Posterior vena cava (tissue), 2 donors: ENCODE measurements around the gene DNAI1. TPM values are rescaled to one million over a fixed set of nuclear protein-coding genes. Genes with fewer than 3 reads are reported as not detected.
"Not testable (repeated sequence)": the region's sequence is repeated elsewhere in the genome, so short reads cannot be mapped to it uniquely, and the experiment has no call there.

ENCODE experiments used
- DNase-seq: peaks from one replicate; pipeline ENCODE4 v3.0.0-alpha.2; 2020; ENCODE audit warnings: low spot score
- intact Hi-C, 2 donors: fragments of 100-400 bp; cut with DNase I; formaldehyde crosslinking; loops; one replicate each; pipeline versions ENCODE4 v1.14.1 to v1.14.2; 2022 to 2023
- long read RNA-seq, 2 donors: library from polyadenylated mRNA; unstranded; transcript quantifications; one replicate each; pipeline ENCODE4 v2.0.0, GENCODE V29; 2020 to 2021
- total RNA-seq, 2 donors: library from RNA; stranded (reverse); fragmentation: NEBNext Ultra II Directional; extraction: Animal tissue kit (Norgen Biotek cat#: 25700); gene quantifications; one replicate each; pipeline ENCODE4 v1.2.1, GENCODE V29; 2021
- donor health status: DM: yes; HTN: yes; CAD: no.
- donor health status: DM: yes; HTN: yes; CAD: no.

DNAI1 gene
- total RNA-seq = not detected
- long read RNA-seq, donor 1 = 0 reads
- long read RNA-seq, donor 2 = 0 reads

DNA sequence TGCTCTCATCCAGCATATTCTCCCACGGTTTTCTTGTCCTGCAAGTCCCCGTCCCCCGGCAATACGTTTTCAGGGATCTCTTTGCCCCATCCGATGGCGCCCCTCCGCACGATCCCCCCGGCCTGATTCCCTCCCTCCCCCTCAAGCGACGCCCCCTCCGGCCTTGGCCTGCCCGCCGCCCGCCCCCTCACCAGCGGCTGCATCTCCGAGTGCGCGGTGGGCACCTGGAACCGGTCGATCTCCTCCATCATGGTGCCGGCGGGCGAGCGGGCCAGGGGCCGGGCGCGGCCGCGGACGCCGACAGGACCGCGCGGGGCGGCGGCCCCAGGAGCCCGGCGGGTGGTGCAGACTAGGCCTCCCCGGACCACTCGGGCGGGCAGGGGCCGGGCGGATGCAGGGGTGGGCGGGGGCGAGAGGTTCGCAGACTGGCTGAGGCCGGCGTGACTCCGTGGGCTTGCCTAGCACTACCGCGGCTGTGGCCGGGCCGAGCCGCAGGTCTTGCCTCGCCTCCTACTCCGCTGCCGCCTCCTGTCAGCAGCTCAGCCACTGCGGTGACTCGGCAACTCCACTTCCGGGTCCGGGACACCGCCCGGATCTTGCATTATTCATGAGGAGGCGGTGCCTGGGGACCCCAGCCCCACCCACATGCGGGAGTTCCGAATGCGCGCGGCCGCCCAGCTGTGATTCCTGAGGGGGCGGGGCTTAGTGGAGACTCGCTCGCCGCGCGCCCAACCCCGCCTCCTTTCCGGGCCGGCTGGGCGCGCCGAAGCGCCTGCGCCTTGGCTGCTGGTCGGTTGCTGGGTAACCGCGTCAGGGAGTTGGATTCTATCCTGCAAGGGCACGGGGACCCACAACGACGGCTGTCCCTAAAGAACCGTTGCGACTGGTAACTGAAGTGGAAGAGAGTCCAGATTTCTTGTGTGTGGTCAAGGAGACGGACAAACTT, at the start of gene DNAI1, which contains the start of gene FAM219A:
Gene DNAI1, plus strand, starts transcription at position 793 of the 946 bp plus-strand sequence. CDS start 201 bp downstream, outside the sequence.
Gene FAM219A, minus strand, starts transcription at position 558 of the 946 bp plus-strand sequence. Its CDS starts 307 bp downstream, at position 251.
- intact Hi-C loops = loop anchor here in 1 of 2 donors (5.0 kb wide), 1 partner anchor 594 kb away; no protein-coding TSS in a partner anchor
- DNase-seq = peak; percentile 100

DNA sequence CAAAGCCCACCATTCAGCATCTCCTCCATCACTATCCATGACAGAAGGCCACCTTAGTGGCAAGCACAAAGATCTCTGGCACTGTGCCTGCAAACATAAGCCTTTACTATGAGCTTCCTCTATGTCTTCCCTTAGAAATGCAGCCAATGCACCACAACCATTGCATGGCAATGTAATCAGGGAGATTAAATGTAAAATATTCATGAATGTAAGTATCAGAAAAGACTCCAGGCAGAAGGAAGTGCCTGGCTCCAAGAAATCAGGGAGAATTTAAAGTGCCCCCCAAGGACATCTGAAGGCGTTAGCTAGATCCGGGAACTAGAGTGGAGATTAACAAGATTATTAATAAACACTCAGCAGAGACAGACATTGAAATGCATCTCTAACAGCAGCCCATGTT, 49.5 kb upstream of the DNAI1 start:
- intact Hi-C loops = loop anchor here (10.0 kb wide), 4 partner anchors 96 to 186 kb away; partner anchors contain the start of gene CNTFR (in 1 of the 2)
- no peak for DNase-seq

DNA sequence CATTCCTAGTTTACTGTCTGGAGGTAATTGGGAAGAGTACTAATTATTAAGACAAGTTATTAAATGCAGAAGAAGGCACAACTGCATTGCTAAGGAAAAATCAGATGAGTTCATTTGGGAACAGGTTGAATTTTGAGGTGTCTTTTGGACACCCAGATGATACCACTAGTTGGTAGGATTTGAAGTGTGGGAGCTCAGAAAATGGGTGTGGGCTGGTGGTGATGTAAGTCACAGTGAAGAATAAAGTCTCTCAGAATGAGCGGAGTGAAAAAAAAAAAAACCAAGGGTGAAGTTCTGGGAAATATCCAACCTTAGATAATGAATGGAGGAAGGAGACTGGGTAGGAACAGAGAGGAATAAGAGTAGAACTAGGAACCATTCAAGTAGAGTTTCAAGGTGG, 46.3 kb upstream of the DNAI1 start:
- no peak for DNase-seq
- intact Hi-C loops = no loop called here

DNA sequence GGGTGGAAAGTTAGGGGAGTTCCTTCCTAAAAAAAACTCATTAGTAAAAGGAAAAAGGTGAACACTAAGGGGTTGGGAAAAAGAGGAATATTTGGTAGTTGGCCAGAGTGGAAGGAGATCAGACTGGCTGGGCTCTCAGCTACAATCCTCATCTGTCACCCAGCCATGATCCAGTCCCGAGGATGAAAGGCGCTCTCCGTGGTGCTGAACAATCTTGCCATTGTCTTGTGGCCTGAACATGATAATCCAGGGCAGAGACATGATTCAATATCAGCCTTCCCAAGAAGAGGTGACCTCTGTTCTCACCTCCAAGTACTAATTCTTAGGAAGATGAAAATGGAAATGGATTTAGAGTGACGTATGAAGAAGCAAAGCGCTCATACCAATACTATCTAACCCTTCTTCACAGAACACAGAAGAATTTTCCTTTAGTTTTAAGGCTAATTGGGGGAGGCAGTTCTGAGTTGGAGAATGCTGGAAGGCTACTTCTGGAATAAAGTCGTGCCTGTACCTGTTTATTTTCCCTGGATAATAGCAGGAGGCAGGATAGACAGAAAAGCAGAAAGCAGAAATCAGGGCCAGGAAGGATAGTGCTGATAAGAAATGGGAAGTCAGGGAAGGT, 45.3 kb upstream of the DNAI1 start:
- intact Hi-C loops = no loop called here
- DNase-seq = no peak

DNA sequence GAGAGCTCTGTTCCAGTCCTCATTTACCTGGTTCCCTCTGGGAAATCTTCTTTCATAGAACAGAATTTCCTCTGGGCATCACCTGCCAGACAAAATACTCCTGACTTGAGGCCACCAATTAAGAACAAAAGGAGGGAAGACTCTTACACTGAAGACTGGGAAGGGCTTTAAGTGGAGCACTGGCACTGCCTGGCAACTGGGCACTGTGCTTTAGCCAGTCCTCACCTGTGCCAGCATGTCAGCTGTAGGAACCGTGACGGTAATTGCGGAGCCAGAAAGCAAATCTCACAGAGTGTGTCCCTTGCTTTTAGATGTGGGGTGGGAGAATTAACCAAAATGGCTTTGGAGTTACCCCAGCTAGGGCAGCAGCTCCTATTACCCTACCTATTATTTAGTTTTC, 40.9 kb upstream of the DNAI1 start:
- no peak for DNase-seq
- intact Hi-C loops = no loop called here

DNA sequence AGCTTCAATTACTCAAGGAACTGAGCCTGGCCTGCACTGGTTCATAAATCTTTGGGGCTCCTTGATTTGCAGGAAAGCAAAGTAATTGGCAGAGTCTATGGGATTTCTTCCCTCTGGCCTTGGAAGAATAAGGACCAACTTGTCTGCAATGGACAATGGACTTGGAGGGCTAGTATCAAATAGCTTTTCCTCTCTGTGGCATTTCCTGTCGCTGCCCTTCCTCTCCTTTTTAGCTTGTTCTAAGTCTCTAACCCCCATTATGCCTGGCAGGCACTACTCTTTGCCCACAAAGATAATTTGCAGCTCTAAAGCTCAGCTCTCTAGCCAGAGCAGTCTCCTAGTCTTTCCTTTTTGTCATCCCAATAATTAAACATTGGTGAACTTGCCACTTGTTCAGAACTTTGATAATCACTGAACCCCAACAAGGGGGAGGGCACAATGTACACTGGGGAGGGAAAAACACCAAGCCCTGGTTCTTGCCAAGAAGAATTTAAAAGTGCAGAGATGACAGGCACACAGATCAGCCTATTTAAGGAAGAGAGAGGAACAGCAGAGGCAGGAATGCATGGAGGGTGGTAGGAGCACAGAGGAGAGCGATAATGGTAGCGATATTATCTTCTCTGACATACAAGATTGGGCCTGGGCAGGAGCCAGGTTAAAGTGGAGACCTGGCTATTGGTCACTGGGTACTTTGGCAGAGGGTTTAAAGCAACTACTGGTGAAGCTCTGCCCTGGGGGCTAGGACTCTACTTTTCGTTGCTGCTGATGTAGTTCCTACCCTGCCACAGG, 38.7 kb upstream of the DNAI1 start:
- intact Hi-C loops = no loop called here
- no peak for DNase-seq

DNA sequence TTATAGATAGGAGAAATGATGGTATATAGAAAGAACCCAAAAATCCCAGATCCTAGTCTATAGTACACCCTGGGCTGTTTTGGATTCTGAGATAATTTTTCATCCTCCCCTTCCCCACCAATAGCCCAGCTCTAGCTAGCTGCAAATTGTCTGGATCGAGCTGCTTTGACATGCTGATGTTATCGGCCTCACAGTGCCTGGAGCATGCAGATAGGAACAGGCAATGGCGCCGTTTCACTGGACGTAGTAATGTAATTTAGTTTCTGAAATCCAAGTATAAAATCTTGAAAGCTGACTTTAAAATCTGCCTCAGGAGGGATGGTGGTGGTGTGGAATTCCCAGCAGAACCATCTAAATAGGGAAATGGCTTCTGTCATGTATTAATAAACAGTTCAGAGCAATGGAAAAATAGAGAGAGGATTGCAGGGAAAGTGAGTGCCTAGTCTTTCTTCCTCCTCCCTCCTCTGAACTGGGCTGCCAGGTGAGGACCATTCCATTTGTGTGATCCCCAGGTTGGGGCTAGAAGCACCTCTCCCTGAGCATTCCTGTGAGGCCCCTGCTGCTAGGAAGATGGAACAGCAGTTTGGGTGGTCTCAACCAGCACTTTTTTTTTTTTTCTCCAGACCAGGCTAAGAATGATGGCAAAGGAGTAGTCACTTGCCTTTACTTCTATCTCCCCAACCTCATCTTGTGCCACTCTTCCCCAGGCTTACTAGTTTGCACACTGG, 32.1 kb upstream of the DNAI1 start:
- intact Hi-C loops = no loop called here
- no peak for DNase-seq

DNA sequence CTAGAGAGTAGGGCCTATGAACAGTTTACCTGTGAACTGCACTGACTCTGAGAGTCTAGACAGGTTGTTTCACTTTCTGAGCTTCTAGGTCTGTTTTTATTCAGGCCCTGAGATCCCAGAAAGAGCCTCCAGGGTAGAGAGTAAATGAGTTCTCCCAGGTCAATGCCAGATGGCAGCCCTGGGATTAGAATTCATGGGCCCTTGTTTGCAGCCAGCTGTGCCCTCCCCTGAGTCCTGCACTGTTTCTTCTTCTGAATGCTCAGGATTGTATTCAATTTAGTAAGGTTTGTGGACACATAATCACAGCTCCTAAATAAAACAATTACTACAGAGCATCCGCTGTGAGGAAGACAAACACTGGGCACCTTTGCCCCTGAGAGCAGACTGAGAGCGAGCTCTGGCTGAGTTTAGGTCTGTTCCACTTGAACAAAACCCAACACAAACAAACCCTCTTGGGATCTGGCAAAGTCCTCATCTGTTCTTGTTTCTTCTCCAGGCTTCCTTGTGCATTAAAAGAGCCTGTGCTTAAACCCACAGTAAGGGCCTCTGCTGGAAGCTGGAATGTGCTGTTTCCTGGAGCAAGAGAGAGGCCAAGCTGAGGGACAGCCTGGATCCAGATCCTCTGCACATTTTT, 30.2 kb upstream of the DNAI1 start:
- DNase-seq = no peak
- intact Hi-C loops = no loop called here

DNA sequence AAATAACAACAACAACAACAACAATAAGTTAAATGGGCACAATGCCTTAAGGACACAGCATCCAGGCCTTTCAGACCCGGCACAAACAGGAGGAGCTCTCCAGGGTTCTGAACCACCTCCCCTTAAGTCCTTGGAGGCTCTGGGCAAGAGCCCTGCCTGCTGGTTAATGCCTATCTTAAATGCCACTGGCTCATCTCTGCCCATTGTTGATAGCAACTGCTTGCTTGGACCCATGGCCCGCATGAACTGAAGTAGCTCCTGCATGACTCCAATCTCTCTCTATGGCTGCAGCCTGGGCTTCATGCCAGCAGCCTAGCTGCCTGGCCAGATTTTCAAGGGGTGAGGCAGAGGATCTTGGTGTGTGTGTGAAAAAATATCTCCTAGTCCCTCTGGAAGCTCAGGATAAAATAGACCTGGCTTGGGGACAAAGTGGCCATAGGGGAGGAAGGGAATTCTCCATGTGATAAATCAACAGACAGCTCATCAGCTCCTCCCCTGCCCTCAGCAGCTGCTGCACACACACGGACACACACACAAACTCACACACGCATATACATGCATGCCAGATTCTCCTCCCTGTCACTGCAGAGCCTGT, 27.7 kb upstream of the DNAI1 start:
- intact Hi-C loops = loop anchor here (2.0 to 5.0 kb wide), 2 partner anchors 32 to 1676 kb away; no protein-coding TSS in a partner anchor

DNA sequence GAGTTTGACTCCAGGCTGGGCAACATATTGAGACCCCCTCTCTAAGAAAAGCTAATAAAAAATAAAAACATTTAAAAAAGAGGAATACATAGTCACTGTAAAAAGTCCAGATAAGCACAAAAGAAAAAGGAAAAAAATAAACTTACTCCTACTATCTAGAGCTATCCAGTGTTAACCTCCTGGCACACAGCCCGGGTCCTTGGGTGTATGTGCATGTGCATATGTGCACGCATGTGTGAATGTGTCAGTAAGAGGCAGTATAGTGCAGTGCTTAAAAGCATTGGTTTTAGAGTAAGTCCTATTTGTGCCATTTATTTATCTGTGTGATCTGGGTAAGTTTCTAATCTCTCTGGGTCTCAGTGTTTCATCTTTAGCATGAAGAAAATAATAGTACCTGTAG, 26.9 kb upstream of the DNAI1 start:
- DNase-seq = no peak
- intact Hi-C loops = loop anchor here (2.0 to 5.0 kb wide), 2 partner anchors 31 to 1676 kb away; no protein-coding TSS in a partner anchor

More for the DNA sequence above, 27.7 kb upstream of the DNAI1 start:
- DNase-seq = peak; percentile 85

DNA sequence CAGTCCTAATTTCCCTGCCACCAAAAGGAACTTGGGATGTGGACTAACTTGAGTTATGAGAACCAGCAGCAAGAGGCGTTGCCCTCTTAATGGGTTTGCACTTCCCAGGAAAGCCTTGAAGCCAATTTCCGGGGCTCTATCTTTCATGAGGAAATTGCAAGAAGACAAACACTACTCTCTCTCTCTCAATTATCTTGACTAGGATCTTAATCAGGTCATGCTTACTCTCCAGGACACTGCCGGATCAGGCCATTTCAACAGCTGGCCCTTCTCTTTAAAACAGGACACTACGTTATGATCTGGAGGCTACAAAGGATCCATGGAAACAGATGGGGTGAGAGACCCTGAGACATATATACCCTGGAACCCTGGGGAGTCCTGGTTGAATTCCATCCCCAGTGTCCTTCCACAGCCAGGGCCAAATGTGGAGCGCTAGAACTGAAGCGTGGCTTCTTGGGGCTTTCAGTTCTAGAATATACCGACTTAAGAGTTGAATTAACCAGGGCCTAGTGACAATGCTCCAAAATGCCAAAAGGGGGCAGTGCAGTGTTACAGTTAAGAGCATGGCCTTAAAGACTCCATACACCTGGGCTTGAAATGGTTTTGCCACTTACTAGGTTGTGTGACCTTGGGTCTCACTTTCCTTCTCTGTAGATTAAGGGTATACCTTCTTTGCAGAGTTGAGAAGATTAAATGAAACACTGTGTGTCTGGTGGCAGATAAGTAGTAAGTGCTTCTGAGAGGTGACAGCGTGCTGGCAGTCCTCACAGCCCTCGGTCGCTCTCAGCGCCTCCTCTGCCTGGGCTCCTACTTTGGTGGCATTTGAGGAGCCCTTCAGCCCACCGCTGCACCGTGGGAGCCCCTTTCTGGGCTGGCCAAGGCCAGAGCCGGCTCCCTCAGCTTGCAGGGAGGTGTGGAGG, 21.3 kb upstream of the DNAI1 start:
- intact Hi-C loops = loop anchor here in 1 of 2 donors (5.0 kb wide), 1 partner anchor 110 kb away; no protein-coding TSS in a partner anchor
- no peak for DNase-seq

DNA sequence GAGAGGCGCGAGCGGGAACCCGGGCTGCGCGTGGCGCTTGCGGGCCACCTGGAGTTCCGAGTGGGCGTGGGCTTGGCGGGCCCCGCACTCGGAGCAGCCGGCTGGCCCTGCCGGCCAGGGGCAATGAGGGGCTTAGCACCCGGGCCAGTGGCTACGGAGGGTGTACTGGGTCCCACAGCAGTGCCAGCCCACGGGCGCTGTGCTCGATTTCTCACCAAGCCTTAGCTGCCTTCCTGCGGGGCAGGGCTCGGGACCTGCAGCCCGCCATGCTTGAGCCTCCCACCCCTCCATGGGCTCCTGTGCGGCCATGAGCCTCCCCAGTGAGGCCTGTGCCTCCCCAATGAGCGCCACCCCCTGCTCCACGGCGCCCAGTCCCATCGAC, 20.7 kb upstream of the DNAI1 start:
- intact Hi-C loops = loop anchor here in 1 of 2 donors (5.0 kb wide), 1 partner anchor 109 kb away; no protein-coding TSS in a partner anchor
- not testable (repeated sequence) for DNase-seq

DNA sequence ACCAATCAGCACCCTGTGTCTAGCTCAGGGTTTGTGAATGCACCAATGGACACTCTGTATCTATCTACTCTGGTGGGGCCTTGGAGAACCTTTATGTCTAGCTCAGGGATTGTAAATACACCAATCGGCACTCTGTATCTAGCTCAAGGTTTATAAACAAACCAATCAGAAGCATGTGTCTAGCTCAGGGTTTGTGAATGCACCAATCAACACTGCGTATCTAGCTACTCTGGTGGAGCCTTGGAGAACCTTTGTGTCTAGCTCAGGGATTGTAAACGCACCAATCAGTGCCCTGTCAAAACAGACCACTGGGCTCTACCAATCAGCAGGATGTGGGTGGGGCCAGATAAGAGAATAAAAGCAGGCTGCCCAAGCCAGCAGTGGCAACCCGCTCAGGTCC, 20.1 kb upstream of the DNAI1 start:
- intact Hi-C loops = loop anchor here in 1 of 2 donors (5.0 kb wide), 1 partner anchor 109 kb away; no protein-coding TSS in a partner anchor

DNA sequence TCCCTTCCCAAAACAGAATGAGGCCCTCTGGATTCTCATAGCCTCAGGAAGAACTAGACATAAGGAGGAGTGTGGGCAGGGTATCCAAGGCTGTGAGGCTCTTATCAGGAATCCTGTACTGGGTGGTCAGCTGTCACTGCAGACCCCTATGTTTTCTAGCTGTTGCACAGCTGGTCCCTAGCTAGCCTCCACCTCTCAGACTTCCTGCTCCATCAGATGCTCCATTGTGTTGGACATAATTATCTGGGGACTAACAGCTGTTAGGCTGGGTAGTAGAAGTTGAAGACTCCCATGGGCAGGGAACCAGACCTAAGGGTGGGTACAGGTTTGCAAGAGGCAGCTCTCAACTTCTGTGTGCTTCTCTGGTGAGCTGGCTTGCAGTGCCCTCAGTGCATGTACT, 18.6 kb upstream of the DNAI1 start:
- DNase-seq = peak; percentile 12
- intact Hi-C loops = loop anchor here in 1 of 2 donors (5.0 kb wide), 1 partner anchor 57 kb away; no protein-coding TSS in a partner anchor

More for the DNA sequence above, 20.1 kb upstream of the DNAI1 start:
- DNase-seq = not testable (repeated sequence)

DNA sequence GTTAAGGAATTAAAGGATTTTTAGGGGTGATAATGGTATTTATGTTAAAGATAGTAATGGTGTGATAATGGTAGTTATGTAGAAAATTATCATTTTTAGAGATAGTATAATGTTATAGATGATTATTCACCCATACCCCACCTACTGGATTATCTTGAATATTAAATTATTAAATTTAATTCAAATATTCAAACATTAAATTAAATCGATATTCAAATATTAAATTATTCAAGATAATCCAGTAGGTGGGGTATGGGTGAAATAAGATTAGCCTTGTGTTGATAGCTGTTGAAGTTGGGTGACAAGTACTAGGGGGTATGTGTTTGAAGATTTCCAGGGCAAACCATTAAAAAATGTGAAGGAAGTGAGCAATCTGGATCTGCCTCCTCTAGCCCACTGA, 15.8 kb upstream of the DNAI1 start:
- intact Hi-C loops = loop anchor here in 1 of 2 donors (5.0 kb wide), 1 partner anchor 55 kb away; no protein-coding TSS in a partner anchor
- DNase-seq = no peak

DNA sequence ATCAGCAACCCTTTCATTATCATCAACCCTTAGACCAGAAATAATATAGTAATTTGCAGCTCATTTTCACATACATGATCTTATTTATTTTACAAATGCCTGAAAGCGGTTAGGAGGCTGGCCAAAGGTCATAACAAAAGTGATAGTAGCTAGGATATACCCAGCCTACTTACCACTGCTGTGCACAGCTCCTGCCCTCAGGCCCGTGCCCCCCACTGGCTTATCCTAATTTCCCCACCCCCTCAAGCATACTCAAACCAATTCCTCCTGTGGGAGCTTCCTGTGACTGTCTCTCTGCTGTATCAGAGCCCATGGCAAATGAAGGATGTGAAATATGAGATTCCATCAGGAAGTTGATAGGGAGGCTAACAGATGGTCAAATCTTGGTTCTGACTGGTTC, 15.1 kb upstream of the DNAI1 start:
- intact Hi-C loops = loop anchor here in 1 of 2 donors (5.0 kb wide), 1 partner anchor 54 kb away; no protein-coding TSS in a partner anchor
- DNase-seq = no peak
